WTC11 (cell line): ENCODE data around the gene SDF2L1. TPM values are rescaled to one million over a fixed set of nuclear protein-coding genes. Genes with fewer than 3 reads are reported as not detected.
A peak's percentile ranks its signal among the peaks of the same experiment; 100 is the strongest.

ENCODE experiments used
- ARID4B ChIP-seq: sonication (generic); formaldehyde crosslinking; IDR thresholded peaks from 2 replicates; pipeline ENCODE4 v1.8.0; 2023; ENCODE audit warnings: missing genetic modification reagents, mild to moderate bottlenecking, borderline replicate concordance
- ATF3 ChIP-seq: sonication (generic); formaldehyde crosslinking; conservative IDR thresholded peaks from 2 replicates; pipeline ENCODE4 v1.8.1; 2022; ENCODE audit warnings: mild to moderate bottlenecking, missing genetic modification reagents
- CDX4 ChIP-seq: fragments of 250-450 bp; sonication (Bioruptor Pico); IDR thresholded peaks from 2 replicates; pipeline ENCODE4 v1.9.0; 2021; ENCODE audit warnings: moderate library complexity, mild to moderate bottlenecking, inconsistent platforms, borderline replicate concordance
- CREM ChIP-seq: sonication (generic); formaldehyde crosslinking; IDR thresholded peaks from 2 replicates; pipeline ENCODE4 v1.8.1; 2022; ENCODE audit warnings: mild to moderate bottlenecking, missing genetic modification reagents, moderate library complexity
- E2F4 ChIP-seq: sonication (generic); formaldehyde crosslinking; IDR thresholded peaks from 2 replicates; pipeline ENCODE4 v1.8.1; 2022; ENCODE audit warnings: low read depth, mild to moderate bottlenecking, moderate library complexity, missing genetic modification reagents, borderline replicate concordance
- IRF1 ChIP-seq: sonication (generic); formaldehyde crosslinking; IDR thresholded peaks from 2 replicates; pipeline ENCODE4 v1.8.0; 2023; ENCODE audit warnings: missing genetic modification reagents
- IRF2 ChIP-seq: sonication (generic); formaldehyde crosslinking; IDR thresholded peaks from 2 replicates; pipeline ENCODE4 v1.8.0; 2022; ENCODE audit warnings: low read depth, missing genetic modification reagents, borderline replicate concordance
- MLX ChIP-seq: sonication (generic); formaldehyde crosslinking; IDR thresholded peaks from 2 replicates; pipeline ENCODE4 v1.8.1; 2023; ENCODE audit warnings: mild to moderate bottlenecking, missing genetic modification reagents, moderate library complexity
- MYBL2 ChIP-seq: sonication (generic); formaldehyde crosslinking; IDR thresholded peaks from 2 replicates; pipeline ENCODE4 v1.8.1; 2023; ENCODE audit warnings: mild to moderate bottlenecking, moderate library complexity, missing genetic modification reagents
- NFE2L1 ChIP-seq: sonication (generic); formaldehyde crosslinking; IDR thresholded peaks from 2 replicates; pipeline ENCODE4 v1.8.1; 2023; ENCODE audit warnings: missing genetic modification reagents
- NR1H2 ChIP-seq: sonication (generic); formaldehyde crosslinking; IDR thresholded peaks from 2 replicates; pipeline ENCODE4 v1.9.0; 2021; ENCODE audit warnings: mild to moderate bottlenecking, moderate library complexity, missing genetic modification reagents
- STAT6 ChIP-seq: sonication (generic); formaldehyde crosslinking; conservative IDR thresholded peaks from 2 replicates; pipeline ENCODE4 v1.8.1; 2023; ENCODE audit warnings: mild to moderate bottlenecking, low read depth, missing genetic modification reagents, moderate library complexity
- TEAD4 ChIP-seq: sonication (generic); formaldehyde crosslinking; IDR thresholded peaks from 2 replicates; pipeline ENCODE4 v1.8.0; 2022; ENCODE audit warnings: mild to moderate bottlenecking, missing genetic modification reagents
- USF2 ChIP-seq: sonication (generic); formaldehyde crosslinking; IDR thresholded peaks from 2 replicates; pipeline ENCODE4 v1.8.1; 2023; ENCODE audit warnings: mild to moderate bottlenecking, missing genetic modification reagents, moderate library complexity
- ZBTB43 ChIP-seq: sonication (generic); formaldehyde crosslinking; IDR thresholded peaks from 2 replicates; pipeline ENCODE4 v1.8.1; 2023; ENCODE audit warnings: mild to moderate bottlenecking, missing genetic modification reagents
- ZNF219 ChIP-seq: sonication (generic); formaldehyde crosslinking; IDR thresholded peaks from 2 replicates; pipeline ENCODE4 v1.8.0; 2023; ENCODE audit warnings: missing genetic modification reagents, mild to moderate bottlenecking, borderline replicate concordance
- ZNF532 ChIP-seq: fragments of 250-450 bp; sonication (Bioruptor Pico); IDR thresholded peaks from 2 replicates; pipeline ENCODE4 v1.9.0; 2021; ENCODE audit warnings: mild to moderate bottlenecking, borderline replicate concordance
- ZNF671 ChIP-seq: fragments of 250-450 bp; sonication (Bioruptor Pico); IDR thresholded peaks from 2 replicates; pipeline ENCODE4 v1.8.0; 2021; ENCODE audit warnings: mild to moderate bottlenecking
- total RNA-seq: library from RNA; stranded (reverse); gene quantifications from 3 replicates; pipeline ENCODE4 v1.2.3, GENCODE V29; 2021

The SDF2L1 gene
- total RNA-seq, 1 experiment from 2014 or later = 73.6 TPM

- 0 out of 2 replicates have a peak, but pooled peaks have one; percentile 91 for TF ChIP-seq MLX
- TF ChIP-seq IRF1 = peak; percentile 81
- TF ChIP-seq CREM = peak; percentile 89
- TF ChIP-seq ZNF671 (CRISPR knock-in tag) = no peak
- TF ChIP-seq USF2 (CRISPR knock-in tag) = no peak
- TF ChIP-seq ZNF219 = peak; percentile 94; the same call in 1 of the 2 replicates
- peak; percentile 75; the same call in 1 of the 2 replicates for TF ChIP-seq TEAD4
- TF ChIP-seq ARID4B (CRISPR knock-in tag) = peak; percentile 95
- TF ChIP-seq E2F4 (CRISPR knock-in tag) = peak; percentile 55
- TF ChIP-seq NFE2L1 (CRISPR knock-in tag) = peak; percentile 92
- peak; percentile 67; the same call in 1 of the 2 replicates for TF ChIP-seq ATF3
- TF ChIP-seq IRF2 (CRISPR knock-in tag) = 0 out of 2 replicates have a peak, but pooled peaks have one; percentile 45
- no peak for TF ChIP-seq CDX4 (CRISPR knock-in tag)
- TF ChIP-seq NR1H2 (CRISPR knock-in tag) = peak; percentile 90
- peak; percentile 92 for TF ChIP-seq MYBL2 (CRISPR knock-in tag)
- peak; percentile 96 for TF ChIP-seq ZBTB43
- TF ChIP-seq ZNF532 (CRISPR knock-in tag) = no peak
- no peak for TF ChIP-seq STAT6
Measured at GRCh38 chr22:21629255-21630149, 12.6 kb upstream of the SDF2L1 start, which contains the start of gene YDJC (continued).
